Measurements from ENCODE around the gene JCAD. TPM values are rescaled to one million over a fixed set of nuclear protein-coding genes. Genes with fewer than 3 reads are reported as not detected.

Gene JCAD
- total RNA-seq, 1 donor from 2014 or later = 31.0 TPM

DNA sequence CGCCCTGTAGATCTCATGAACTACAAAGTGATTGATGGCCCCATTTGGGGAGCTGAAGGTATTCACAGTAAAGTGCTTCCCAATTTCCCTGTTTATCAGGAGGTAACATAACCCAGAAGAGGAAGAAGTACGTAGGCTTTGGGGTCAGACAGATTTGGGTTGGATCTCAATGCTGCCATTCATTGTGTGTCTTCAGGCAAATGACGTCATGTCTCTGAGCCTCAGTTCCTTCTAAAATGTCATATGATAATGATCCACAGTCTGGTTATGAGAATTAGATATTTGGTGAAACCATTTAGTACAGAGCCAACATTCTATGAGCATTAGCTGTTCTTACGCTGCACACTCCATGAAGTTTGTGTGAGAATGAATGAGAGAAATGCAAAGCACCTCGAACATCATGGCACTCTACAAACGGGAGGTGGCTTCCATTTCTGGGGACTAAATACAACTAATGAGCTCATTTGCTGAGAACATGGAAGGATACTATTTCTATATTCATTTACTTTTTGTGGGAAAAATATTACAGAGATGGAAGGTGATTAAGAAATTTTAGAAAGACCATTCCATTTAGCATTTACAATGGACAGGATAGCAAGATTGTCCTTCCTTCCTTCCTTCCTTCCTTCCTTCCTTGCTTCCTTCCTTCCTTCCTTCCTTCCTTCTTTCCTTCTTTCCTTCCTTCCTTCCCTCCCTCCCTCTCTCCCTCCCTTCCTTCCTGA, 13.8 kb upstream of the JCAD start:
- peaks cover 22% of the 10 kb centered on the region for H3K4me1 Mint-ChIP-seq (ENCODE audit: unreplicated experiment)
- no peaks in the 10 kb centered on the region for H3K9me3 Mint-ChIP-seq
- no peak overlapping the region for H3K27ac Mint-ChIP-seq
- no peak overlapping the region for H3K4me3 Mint-ChIP-seq
- DNase-seq (ENCODE audit: extremely low spot score, unreplicated experiment) = no peak
- H3K36me3 Mint-ChIP-seq = no peaks in the 10 kb centered on the region
- no peaks in the 10 kb centered on the region for H3K27me3 Mint-ChIP-seq
- no peak for TF ChIP-seq CTCF (conservative IDR thresholded peaks at IDR 0.05)

- TF ChIP-seq CTCF (conservative IDR thresholded peaks at IDR 0.05) = no peak
- no peak for DNase-seq (ENCODE audit: extremely low spot score, unreplicated experiment)
- H3K9me3 Mint-ChIP-seq = no peaks in the 10 kb centered on the region
- no peaks in the 10 kb centered on the region for H3K36me3 Mint-ChIP-seq
- no peaks in the 10 kb centered on the region for H3K27me3 Mint-ChIP-seq
- H3K4me3 Mint-ChIP-seq = no peak overlapping the region
- no peak overlapping the region for H3K27ac Mint-ChIP-seq
- H3K4me1 Mint-ChIP-seq (ENCODE audit: unreplicated experiment) = peaks cover 22% of the 10 kb centered on the region
Observed at GRCh38 chr10:30072068-30072467, 12.7 kb upstream of the JCAD start.

- TF ChIP-seq CTCF (conservative IDR thresholded peaks at IDR 0.05) = no peak
- peaks cover 22% of the 10 kb centered on the region for H3K4me1 Mint-ChIP-seq (ENCODE audit: unreplicated experiment)
- peak overlapping the region; percentile 21 for H3K4me3 Mint-ChIP-seq
- DNase-seq (ENCODE audit: extremely low spot score, unreplicated experiment) = no peak
- H3K9me3 Mint-ChIP-seq = no peaks in the 10 kb centered on the region
- no peaks in the 10 kb centered on the region for H3K27me3 Mint-ChIP-seq
- no peak overlapping the region for H3K27ac Mint-ChIP-seq
- no peaks in the 10 kb centered on the region for H3K36me3 Mint-ChIP-seq
Observed at GRCh38 chr10:30070001-30070685, 10.8 kb upstream of the JCAD start.

DNA sequence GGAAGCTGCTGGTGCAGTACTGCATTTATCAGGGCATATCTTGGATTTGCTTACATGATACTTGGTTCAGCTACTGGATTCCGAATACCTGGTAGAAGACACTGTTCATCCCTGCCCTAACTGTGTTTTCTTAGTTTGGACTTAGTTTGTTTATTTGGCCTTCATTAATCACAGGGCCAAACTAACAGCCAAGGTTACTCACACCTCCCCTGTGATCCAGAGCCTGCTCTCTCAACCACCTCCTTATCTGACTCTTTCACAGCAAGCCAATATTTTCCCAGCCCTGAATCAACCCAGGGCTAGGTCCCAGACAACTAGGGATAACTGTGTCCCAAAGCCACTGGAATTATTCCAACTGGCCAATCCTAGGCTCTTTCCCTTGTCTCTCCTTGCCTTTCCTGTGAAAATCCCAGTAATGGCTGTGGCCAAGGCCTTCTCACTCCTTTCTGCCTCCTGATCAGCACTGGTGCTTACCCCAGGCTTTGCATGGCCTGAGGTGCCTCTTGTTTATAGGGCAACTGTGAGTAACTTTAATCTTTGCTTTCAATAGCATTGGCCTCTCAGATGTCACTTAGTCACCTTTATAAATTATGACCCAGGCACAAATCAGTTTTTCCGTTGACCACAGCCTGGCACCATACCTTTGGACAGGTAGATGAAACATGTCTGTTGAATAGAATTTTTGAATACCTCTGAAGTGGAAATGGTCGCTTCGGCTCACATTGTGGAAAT, 9.3 kb upstream of the JCAD start:
- TF ChIP-seq CTCF (conservative IDR thresholded peaks at IDR 0.05) = no peak
- Mint-ChIP-seq H3K4me1 (ENCODE audit: unreplicated experiment) (peaks cover 22% of the 10 kb centered on the region), H3K27me3 (no peaks in the 10 kb centered on the region), H3K27ac (no peak overlapping the region), H3K36me3 (no peaks in the 10 kb centered on the region), H3K9me3 (no peaks in the 10 kb centered on the region), H3K4me3 (no peak overlapping the region)
- DNase-seq (ENCODE audit: extremely low spot score, unreplicated experiment) = no peak

- no peak overlapping the region for H3K27ac Mint-ChIP-seq
- DNase-seq (ENCODE audit: extremely low spot score, unreplicated experiment) = no peak
- TF ChIP-seq CTCF (conservative IDR thresholded peaks at IDR 0.05) = no peak
- peaks cover 5% of the 10 kb centered on the region for H3K4me1 Mint-ChIP-seq (ENCODE audit: unreplicated experiment)
- peaks cover 28% of the 10 kb centered on the region for H3K27me3 Mint-ChIP-seq
- no peak overlapping the region for H3K4me3 Mint-ChIP-seq
- H3K9me3 Mint-ChIP-seq = no peaks in the 10 kb centered on the region
- H3K36me3 Mint-ChIP-seq = no peaks in the 10 kb centered on the region
Observed at GRCh38 chr10:30063099-30063498, 3.7 kb upstream of the JCAD start.

Data from type B pancreatic cell (in vitro differentiated cells).